ENCODE measurements around the gene PHOX2A. TPM values are rescaled to one million over a fixed set of nuclear protein-coding genes. Genes with fewer than 3 reads are reported as not detected.

Gene PHOX2A
- total RNA-seq, 6 experiments from 2014 or later = not detected

- ATAC-seq (no peak), DNase-seq (no peak)
- TF ChIP-seq, protein P1, sequence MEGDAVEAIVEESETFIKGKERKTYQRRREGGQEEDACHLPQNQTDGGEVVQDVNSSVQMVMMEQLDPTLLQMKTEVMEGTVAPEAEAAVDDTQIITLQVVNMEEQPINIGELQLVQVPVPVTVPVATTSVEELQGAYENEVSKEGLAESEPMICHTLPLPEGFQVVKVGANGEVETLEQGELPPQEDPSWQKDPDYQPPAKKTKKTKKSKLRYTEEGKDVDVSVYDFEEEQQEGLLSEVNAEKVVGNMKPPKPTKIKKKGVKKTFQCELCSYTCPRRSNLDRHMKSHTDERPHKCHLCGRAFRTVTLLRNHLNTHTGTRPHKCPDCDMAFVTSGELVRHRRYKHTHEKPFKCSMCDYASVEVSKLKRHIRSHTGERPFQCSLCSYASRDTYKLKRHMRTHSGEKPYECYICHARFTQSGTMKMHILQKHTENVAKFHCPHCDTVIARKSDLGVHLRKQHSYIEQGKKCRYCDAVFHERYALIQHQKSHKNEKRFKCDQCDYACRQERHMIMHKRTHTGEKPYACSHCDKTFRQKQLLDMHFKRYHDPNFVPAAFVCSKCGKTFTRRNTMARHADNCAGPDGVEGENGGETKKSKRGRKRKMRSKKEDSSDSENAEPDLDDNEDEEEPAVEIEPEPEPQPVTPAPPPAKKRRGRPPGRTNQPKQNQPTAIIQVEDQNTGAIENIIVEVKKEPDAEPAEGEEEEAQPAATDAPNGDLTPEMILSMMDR (IDR thresholded peaks at IDR 0.05) = no peak
- TF ChIP-seq POLR2A (IDR thresholded peaks at IDR 0.05) = no peak
- Histone ChIP-seq H3K27ac (no peak overlapping the region), H3K4me3 (peak overlapping the region in 1 of 3 donors; percentile 7), H3K4me1 (peaks cover 0 to 5% (median 0%) of the 10 kb centered on the region in 4 donors), H3K36me3 (no peaks in the 10 kb centered on the region), H3K27me3 (no peaks in the 10 kb centered on the region), H3K9me3 (no peaks in the 10 kb centered on the region)
- 55% methylated on average over 3 of the region's 5 CpGs for WGBS (ENCODE audit: insufficient coverage, low coverage, low lambda C conversion rate, missing lambda C conversion rate)
- intact Hi-C loops (cut with DNase I) = no loop called here
Measured at GRCh38 chr11:72218251-72218745, 25.7 kb downstream of the PHOX2A start.

DNA sequence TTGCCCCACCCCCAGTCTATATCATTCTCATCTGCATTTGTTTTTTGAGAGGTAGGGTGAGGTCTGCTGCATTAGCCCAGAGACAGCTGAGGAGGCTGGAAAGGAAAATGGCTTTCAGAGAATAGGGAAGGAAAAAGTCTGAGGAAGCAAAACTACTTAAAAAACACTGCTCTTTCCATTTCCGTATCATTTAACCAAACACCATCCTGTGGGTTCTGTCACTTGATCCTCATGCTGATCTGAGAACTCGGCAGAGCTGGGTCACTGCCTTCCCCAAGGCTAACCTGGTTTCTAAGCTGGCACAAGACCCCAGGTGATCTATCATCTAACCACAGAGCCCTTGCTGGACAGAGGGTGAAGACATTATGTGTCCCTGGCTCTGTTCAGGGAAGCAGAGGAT lies 26.1 kb downstream of the PHOX2A start:
- Histone ChIP-seq H3K36me3 (no peaks in the 10 kb centered on the region), H3K4me3 (peak overlapping the region in 1 of 3 donors; percentile 7), H3K4me1 (peaks cover 0 to 5% (median 0%) of the 10 kb centered on the region in 4 donors), H3K9me3 (no peaks in the 10 kb centered on the region), H3K27me3 (no peaks in the 10 kb centered on the region), H3K27ac (no peak overlapping the region)
- ATAC-seq (peak in 3 of 4 donors; percentile 10 to 37 (median 26)), DNase-seq (no peak)
- no peak for TF ChIP-seq POLR2A (IDR thresholded peaks at IDR 0.05)
- TF ChIP-seq, protein P1 (IDR thresholded peaks at IDR 0.05) = no peak
- intact Hi-C loops (cut with DNase I) = no loop called here
- 16% methylated on average over 2 of the region's 2 CpGs for WGBS (ENCODE audit: insufficient coverage, low coverage, low lambda C conversion rate, missing lambda C conversion rate)

GRCh38 chr11:72216638-72217037 lies 27.3 kb downstream of the PHOX2A start, which contains the start of gene FOLR2:
FOLR2 (plus strand) TSS chr11:72216794; CDS start chr11:72218585, 1,791 bp downstream.
- ATAC-seq (peak; percentile 29 to 65 (median 49)), DNase-seq (no peak)
- intact Hi-C loops (cut with DNase I) = no loop called here
- TF ChIP-seq POLR2A (IDR thresholded peaks at IDR 0.05) = no peak
- TF ChIP-seq, protein P1 (IDR thresholded peaks at IDR 0.05) = no peak
- Histone ChIP-seq H3K4me1 (no peaks in the 10 kb centered on the region), H3K27ac (no peak within 1 kb of the TSS), H3K4me3 (no peak within 1 kb of the TSS), H3K36me3 (no peaks in the 10 kb centered on the region), H3K9me3 (no peaks in the 10 kb centered on the region), H3K27me3 (no peaks in the 10 kb centered on the region)
- WGBS (ENCODE audit: insufficient coverage, low coverage, low lambda C conversion rate, missing lambda C conversion rate) = no CpG with 5 or more reads among the region's 6 CpGs

- no peak for TF ChIP-seq POLR2A (IDR thresholded peaks at IDR 0.05)
- TF ChIP-seq, protein P1 (IDR thresholded peaks at IDR 0.05) = no peak
- ATAC-seq (peak in 1 of 4 donors; percentile 46), DNase-seq (no peak)
- no peaks in the 10 kb centered on the region for H3K9me3 ChIP-seq
- no peak overlapping the region for H3K27ac ChIP-seq
- H3K4me1 ChIP-seq = no peaks in the 10 kb centered on the region
- no peaks in the 10 kb centered on the region for H3K36me3 ChIP-seq
- intact Hi-C loops (cut with DNase I) = no loop called here
- H3K27me3 ChIP-seq = no peaks in the 10 kb centered on the region
- H3K4me3 ChIP-seq = no peak overlapping the region
- 48% methylated on average over 2 of the region's 4 CpGs for WGBS (ENCODE audit: insufficient coverage, low coverage, low lambda C conversion rate, missing lambda C conversion rate)
Measured at GRCh38 chr11:72209101-72209500, 34.9 kb downstream of the PHOX2A start.

Measured in right lobe of liver (tissue), 6 donors.